Astrocyte of the spinal cord (primary cell): Measurements from ENCODE around the gene SUGCT.

ENCODE experiments used
- DNase-seq: peaks from one replicate; pipeline ENCODE4 v3.0.0; 2011; ENCODE audit warnings: low read depth, low spot score
- H3K4me3 ChIP-seq: 2 replicates; pipeline ENCODE4 v1.5.1; 2011; ENCODE audit warnings: low read depth, mild to moderate bottlenecking, low read length, moderate library complexity
- CTCF ChIP-seq: IDR thresholded peaks from 2 replicates; pipeline ENCODE4 v1.5.1; 2012; ENCODE audit warnings: low read depth, mild to moderate bottlenecking, low read length, inconsistent platforms
- in situ Hi-C: cut with HindIII; loops from 2 replicates; pipeline ENCODE4 v1.10.0; 2017; ENCODE audit warnings: low sequenced_read_pairs

SUGCT gene

DNA sequence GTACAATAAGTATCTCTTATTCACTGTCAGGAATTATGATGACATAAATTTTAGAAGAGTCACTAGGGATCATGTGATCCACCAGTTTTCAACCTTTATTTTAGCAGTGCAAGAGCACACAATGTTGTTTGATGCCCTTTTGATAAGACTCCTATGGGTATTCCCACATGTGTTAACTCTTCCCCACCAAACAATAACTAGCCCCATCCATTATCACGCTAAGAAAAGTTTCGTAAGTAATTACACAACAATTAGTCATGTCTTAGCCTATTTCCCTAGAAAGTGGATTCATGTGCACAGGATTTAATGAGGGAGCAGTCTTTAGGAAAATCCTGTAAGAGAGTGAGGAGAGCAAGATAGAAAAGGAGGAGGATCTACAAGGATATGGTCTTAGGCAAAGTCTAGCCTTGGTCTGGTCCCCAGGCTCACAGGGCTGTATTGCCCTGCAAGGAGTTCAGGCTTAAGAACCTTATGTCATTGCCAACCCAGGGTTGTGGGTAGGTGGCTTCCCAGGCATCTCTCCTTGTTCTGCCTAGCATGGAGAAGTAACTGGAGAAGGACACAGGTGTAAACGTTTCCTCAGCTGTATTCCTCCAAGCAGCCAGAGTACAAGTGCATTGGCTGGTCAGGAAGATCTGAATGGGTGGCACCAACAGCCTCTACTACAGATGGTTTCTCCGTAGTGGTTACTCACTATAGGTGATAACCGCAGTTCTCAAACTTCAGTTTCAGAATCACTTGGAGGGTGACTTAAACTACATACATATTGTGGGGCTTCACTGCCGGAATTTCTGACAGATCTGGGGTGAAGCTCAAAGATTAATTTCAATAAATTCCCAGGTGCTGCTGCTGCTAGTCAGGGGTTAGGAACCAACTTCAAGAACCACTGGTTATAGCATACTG lies 574.5 kb downstream of the SUGCT start:
- H3K4me3 ChIP-seq = no peak overlapping the region
- in situ Hi-C loops = no loop called here
- no peak for DNase-seq
- no peak for TF ChIP-seq CTCF

- in situ Hi-C loops = no loop called here
- H3K4me3 ChIP-seq = no peak overlapping the region
- TF ChIP-seq CTCF = no peak
- no peak for DNase-seq
These were observed 576.9 kb downstream of the SUGCT start for GRCh38 chr7:40711706-40712105.

DNA sequence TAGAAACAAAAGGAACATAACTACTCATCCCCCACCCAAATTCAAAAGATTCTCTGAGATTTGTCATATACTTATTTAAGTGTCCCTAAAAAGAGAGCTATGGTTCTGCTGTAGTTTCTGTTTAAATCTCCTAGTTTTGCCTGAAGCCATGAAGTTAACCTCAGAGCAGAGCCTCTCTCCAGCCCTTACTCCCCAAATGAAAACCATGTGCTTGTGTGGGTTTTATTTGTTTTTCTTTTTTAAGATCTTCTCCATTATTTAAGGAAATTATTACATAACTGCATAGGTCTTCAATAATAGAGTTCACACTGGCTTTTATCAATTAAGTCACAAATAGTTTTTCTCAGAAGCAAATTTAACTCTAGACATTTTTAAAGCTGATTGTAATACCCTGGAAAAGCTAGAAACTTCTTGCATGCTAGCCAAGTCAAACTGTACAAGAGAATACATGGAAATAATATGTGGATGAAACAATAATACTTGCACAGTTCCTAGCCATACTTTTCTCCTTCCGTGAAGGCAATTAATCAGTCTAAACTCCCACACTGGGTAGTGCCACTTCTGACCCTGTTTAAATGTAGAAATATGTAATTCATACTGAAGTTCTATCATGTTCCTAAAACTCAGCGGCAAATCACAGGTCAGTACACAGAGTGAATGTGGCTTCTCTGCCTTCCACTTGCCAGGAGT lies 579.7 kb downstream of the SUGCT start:
- TF ChIP-seq CTCF = no peak
- in situ Hi-C loops = no loop called here
- DNase-seq = peak; percentile 22
- no peak overlapping the region for H3K4me3 ChIP-seq

- in situ Hi-C loops = no loop called here
- no peak for TF ChIP-seq CTCF
- no peak overlapping the region for H3K4me3 ChIP-seq
- DNase-seq = no peak
These were observed 580.2 kb downstream of the SUGCT start for GRCh38 chr7:40715053-40715430.

- DNase-seq = no peak
- in situ Hi-C loops = no loop called here
- no peak overlapping the region for H3K4me3 ChIP-seq
- TF ChIP-seq CTCF = no peak
These were observed 581.2 kb downstream of the SUGCT start for GRCh38 chr7:40716052-40716451.

GRCh38 chr7:40717242-40717641 lies 582.4 kb downstream of the SUGCT start:
- H3K4me3 ChIP-seq = no peak overlapping the region
- in situ Hi-C loops = no loop called here
- no peak for TF ChIP-seq CTCF
- peak; percentile 68 for DNase-seq
